Left cardiac atrium (tissue), 4 donors: Measurements from ENCODE around the gene PDCD10. TPM values are rescaled to one million over a fixed set of nuclear protein-coding genes. Genes with fewer than 3 reads are reported as not detected.

Source experiments
- ATAC-seq, 2 donors: fragments of 200-7000 bp; cut with Tn5 transposase; one replicate each; pipeline ENCODE4 v1.9.1; 2020; ENCODE audit warnings: mild to moderate bottlenecking in 2 of 2, moderate library complexity in 2 of 2
- DNase-seq: peaks from one replicate; pipeline ENCODE4 v3.0.0-alpha.2; 2020
- intact Hi-C, 2 donors: fragments of 100-400 bp; cut with DNase I; formaldehyde crosslinking; loops; one replicate each; pipeline versions ENCODE4 v1.14.1 to v1.15.1; 2022 to 2023
- total RNA-seq, 2 donors: library from RNA; stranded (reverse); fragmentation: NEBNext Ultra II Directional; extraction: Animal tissue kit (Norgen Biotek cat#: 25700); gene quantifications; one replicate each; pipeline ENCODE4 v1.2.1, GENCODE V29; 2021
- donor health status: DM: no; HTN: yes; CAD: no.
- donor health status: DM: no; HTN: yes; CAD: no; lungs with severe emphysema.
- donor health status: DM: yes; HTN: yes; CAD: no.
- donor health status: Dilated cardiomyopathy.

Gene PDCD10
- total RNA-seq, 2 donors from 2014 or later, result 27.5 to 39.0 TPM

- intact Hi-C loops, result no loop called here
- DNase-seq (no peak), ATAC-seq (no peak)
Observed at GRCh38 chr3:167700926-167701325, 33.8 kb downstream of the PDCD10 start.

- intact Hi-C loops, result no loop called here
- ATAC-seq (no peak), DNase-seq (no peak)
Observed at GRCh38 chr3:167700046-167700445, 34.6 kb downstream of the PDCD10 start.

DNA sequence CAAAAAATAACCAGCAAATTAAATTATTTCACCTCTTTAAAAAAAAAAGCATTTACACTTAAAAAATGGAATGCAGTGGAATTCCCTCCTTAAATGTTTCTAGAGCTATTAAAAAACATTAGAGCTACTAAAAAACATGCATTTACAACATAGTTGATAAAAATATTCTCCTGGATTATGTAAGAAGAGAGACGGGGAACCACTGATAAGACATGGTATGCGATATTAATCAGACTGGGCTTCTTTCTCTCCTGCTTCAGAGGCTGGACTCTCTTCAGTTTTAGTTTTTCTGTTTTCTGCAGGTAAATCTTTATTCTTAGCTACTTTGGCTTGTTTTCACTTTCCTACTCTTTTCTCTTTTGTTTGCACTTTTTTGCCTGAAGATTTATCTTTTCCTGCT, 40.6 kb downstream of the PDCD10 start:
- ATAC-seq, result no peak
- intact Hi-C loops, result no loop called here
- no peak for DNase-seq

GRCh38 chr3:167691366-167691765, 43.3 kb downstream of the PDCD10 start:
- DNase-seq (no peak), ATAC-seq (no peak)
- intact Hi-C loops, result no loop called here

GRCh38 chr3:167684388-167684993, 50.2 kb downstream of the PDCD10 start:
- peak in 1 of 2 donors; percentile 60 for ATAC-seq
- no peak for DNase-seq
- intact Hi-C loops, result loop anchor here in 1 of 2 donors (2.0 kb wide), 1 partner anchor 276 kb away; no protein-coding TSS in a partner anchor

DNA sequence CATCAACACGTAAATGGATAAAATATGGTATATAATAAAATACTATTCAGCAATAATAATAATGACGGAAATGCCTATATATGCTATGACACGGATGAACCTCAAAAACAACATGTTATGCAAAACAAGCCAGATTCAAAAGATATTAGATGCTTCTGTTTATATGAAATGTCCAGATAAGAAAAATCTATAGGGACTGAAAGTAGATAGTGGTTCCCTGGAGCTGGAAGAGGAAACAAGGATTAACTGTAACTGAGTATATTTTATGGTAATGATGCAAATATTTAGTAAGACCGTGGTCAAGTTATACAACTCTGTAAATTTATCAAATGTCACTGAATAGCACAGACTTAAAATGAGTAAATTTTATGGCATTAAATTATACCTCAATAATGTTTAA, 55.2 kb downstream of the PDCD10 start:
- no peak for DNase-seq
- intact Hi-C loops, result no loop called here
- no peak for ATAC-seq

GRCh38 chr3:167675848-167676247, 58.8 kb downstream of the PDCD10 start:
- intact Hi-C loops, result no loop called here
- DNase-seq, result no peak

DNA sequence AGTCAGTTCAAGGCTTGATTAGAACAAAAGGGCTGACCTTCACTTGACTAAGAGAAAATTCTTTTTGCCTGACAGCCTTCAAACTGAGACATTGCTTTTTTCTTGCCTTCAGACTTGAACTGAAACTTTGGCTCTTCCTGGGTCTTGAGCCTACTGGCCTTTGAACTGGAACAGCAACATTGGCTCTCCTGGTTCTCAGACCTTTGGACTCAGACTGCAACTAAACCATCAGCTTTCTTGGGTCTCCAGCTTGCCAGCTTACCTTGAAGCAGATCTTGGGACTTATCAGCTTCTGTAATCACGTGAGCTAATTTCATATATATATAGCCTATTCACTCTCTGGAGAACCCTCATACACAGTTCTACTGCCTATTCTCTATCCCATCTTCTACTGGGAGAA, 61.5 kb downstream of the PDCD10 start:
- ATAC-seq (no peak), DNase-seq (no peak)
- intact Hi-C loops, result no loop called here

More at GRCh38 chr3:167675848-167676247, 58.8 kb downstream of the PDCD10 start:
- ATAC-seq, result no peak

GRCh38 chr3:167671878-167672427, 62.7 kb downstream of the PDCD10 start:
- peak in 1 of 2 donors; percentile 22 for ATAC-seq
- intact Hi-C loops, result no loop called here

DNA sequence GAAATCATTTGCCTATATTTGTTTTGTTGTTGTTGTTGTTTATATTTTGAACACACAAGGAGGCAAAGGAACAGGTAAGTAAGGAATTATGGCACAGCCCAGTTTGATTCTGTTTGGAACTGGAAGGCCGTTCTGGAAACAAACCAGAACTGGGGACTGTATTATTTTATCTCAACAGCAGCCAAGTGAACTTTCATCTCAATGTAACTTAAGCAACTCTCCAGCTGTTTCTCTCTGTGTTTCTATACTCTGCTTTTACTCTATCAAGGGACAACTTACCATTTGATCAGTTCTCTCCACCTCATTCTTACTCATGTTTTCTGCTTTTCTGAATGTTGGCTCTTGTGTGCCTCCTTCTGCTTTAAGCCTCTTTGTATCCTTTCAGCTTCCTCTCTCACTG, 65.0 kb downstream of the PDCD10 start:
- intact Hi-C loops, result no loop called here
- ATAC-seq (no peak), DNase-seq (no peak)

More at GRCh38 chr3:167671878-167672427, 62.7 kb downstream of the PDCD10 start:
- DNase-seq, result no peak

GRCh38 chr3:167668651-167669050, 66.0 kb downstream of the PDCD10 start:
- intact Hi-C loops, result no loop called here
- ATAC-seq (no peak), DNase-seq (no peak)

DNA sequence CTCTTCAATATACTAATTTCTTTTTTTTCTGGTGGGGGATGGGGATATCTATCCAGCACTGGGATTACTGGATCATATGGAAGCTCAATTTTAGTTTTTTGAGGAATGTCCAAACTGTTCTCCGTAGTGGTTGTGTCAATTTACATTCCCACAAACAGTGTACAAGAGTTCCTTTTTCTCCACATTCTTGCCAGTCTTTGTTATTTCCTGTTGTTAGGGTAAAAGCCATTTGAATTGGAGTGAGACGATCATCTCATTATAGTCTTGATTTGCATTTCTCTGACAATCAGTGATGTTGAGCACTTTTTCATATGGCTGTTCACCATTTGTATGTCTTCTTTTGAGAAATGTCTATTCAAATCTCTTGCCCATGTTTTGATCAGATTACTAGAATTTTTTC, 68.1 kb downstream of the PDCD10 start:
- intact Hi-C loops, result no loop called here
- no peak for DNase-seq
- ATAC-seq, result no peak

DNA sequence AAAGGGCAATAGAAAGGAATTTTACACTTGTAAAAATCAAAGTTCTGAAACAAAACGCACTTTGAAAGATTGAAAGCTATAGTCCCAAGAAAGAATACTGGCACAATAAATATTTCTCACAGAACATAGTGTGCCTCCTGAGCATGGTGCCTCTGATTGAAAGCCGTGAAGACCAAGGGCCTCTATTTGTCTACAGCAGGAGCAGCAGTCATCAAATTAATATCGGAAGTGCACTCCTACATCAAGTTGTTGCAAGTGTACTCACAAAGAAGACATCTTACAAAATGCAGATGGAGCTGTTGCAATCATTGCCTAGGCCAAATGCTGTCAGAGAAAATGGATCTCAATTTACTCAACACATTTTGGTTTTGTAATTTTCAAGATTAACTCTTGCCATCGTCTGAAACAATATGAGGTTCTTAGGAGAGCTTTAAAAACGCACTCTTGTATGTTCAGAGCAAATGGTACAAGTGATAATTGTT, 71.7 kb downstream of the PDCD10 start:
- DNase-seq, result no peak
- intact Hi-C loops, result no loop called here
- ATAC-seq, result peak in 1 of 2 donors; percentile 19

DNA sequence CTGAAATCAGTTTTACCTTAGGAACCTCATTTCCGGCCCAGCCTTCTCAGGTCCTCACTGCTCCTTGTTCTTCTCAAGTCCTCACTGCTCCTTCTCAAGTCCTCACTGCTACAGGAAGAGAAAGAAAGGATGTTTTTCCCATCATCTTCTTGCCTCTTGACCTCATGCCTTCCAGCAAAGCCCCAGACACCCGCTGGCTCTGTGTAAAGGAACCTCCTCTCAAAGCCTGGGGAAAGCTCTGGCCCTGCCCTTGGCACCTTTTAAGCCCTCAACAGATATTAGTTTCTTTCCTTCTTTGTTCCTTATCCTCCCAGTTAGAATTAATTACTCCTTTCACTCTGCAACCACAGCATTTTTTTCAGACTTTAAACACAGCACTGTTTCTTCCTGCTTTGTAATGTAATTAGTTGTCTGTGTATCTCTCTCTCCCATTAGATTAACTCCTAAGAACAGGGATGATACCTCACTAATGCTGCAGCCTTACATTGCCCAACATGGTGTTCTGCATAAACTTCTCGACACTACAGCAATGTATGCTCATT, 76.9 kb downstream of the PDCD10 start:
- ATAC-seq, result no peak
- intact Hi-C loops, result no loop called here
- no peak for DNase-seq

DNA sequence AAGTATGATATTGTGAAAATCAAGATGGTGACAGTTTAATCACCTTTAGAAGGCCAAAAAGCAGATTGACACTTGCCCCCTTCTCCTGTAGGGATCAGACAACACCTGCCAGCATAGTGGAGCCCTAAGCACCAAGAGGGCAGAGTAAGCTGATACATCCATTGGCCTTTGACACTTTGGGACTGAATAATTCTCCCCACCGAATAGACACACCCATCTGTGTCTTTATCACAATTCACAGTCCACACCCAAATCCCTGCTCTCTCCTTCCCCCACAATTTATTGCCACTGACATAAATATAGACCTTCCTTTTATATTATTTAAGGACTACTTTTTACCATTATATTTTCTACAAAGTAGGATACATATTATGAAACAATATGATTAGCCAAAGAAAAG, 77.9 kb downstream of the PDCD10 start:
- DNase-seq, result no peak
- intact Hi-C loops, result no loop called here
- ATAC-seq, result no peak

DNA sequence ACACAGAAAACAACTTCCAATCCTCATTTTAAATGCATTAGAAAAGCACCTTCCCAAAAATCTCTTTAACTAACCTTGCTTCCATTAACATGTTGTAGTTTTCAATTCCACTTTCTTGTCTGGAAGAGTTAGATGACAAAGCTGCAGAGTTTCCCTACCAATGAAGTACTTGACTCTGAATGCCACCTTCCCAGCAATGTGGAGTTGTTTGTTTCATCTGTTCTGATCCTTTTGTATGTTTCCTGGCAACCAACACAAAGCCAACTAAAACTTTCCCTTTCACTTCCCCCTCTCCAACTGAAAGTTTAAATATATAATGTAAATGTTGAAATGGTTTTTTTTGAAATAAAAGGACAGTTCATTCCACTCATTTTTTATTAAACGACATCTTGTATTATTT, 80.9 kb downstream of the PDCD10 start, which contains the start of gene WDR49:
Gene WDR49 (minus strand): TSS at position 183 of the 400 bp plus-strand sequence. CDS start 517 bp downstream, outside the sequence.
- DNase-seq (no peak), ATAC-seq (peak in 1 of 2 donors; percentile 47)
- intact Hi-C loops, result no loop called here

- DNase-seq, result no peak
- intact Hi-C loops, result no loop called here
- ATAC-seq, result no peak
Observed at GRCh38 chr3:167653155-167653554, 81.5 kb downstream of the PDCD10 start.

GRCh38 chr3:167651826-167652225, 82.9 kb downstream of the PDCD10 start:
- intact Hi-C loops, result no loop called here
- DNase-seq (no peak), ATAC-seq (no peak)

GRCh38 chr3:167650459-167650858, 84.2 kb downstream of the PDCD10 start:
- intact Hi-C loops, result no loop called here
- ATAC-seq (no peak), DNase-seq (no peak)

DNA sequence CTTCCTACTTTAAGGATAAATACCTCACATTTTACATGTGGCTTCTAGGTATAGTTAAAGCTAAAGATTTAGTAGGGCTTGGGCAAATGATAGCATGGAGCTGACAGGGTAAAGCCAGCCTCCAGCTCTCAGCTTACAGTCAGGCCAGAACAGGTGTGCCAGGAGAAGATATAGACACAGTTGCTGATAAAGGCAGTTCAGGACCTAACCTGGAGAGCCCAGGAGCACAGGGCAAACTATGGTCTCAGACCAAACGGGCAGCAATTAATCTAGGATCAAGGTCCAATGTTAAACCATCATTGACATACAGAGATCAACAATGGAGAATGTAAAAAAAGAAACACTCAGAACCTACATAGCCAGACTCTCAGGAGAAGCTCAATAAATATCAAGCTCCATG, 84.9 kb downstream of the PDCD10 start:
- no peak for ATAC-seq
- no peak for DNase-seq
- intact Hi-C loops, result no loop called here

DNA sequence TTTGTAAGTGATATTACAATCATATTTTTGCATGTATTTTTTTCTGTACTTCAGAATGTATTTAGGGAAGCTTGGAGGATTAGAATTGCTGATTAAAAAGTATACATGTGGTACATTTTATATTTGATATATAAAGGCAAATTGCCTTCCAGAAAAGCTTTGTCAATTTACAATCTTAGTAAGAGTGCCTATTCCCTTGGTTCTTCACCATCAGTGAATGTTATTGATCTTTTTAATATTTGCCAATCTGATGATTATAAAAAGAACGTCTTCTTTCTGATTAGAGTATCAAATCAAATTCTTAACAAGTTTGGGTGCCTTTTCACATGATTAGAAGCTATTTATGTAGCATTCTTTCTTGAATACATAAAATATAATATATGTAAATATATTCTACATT, 90.1 kb downstream of the PDCD10 start:
- ATAC-seq (no peak), DNase-seq (no peak)
- intact Hi-C loops, result no loop called here
